HG02840 (cell line): ENCODE data around the gene TMEM116.
"Not testable (repeated sequence)": the region's sequence is repeated elsewhere in the genome, so short reads cannot be mapped to it uniquely, and the experiment has no call there.

Experiments
- ATAC-seq: cut with Tn5 transposase; IDR thresholded peaks from one replicate; pipeline ENCODE4 v1.9.1; 2021; ENCODE audit warnings: mild to moderate bottlenecking, moderate library complexity, moderate number of reproducible peaks; ENCODE audit not compliant: unreplicated experiment, low FRiP score

The TMEM116 gene

DNA sequence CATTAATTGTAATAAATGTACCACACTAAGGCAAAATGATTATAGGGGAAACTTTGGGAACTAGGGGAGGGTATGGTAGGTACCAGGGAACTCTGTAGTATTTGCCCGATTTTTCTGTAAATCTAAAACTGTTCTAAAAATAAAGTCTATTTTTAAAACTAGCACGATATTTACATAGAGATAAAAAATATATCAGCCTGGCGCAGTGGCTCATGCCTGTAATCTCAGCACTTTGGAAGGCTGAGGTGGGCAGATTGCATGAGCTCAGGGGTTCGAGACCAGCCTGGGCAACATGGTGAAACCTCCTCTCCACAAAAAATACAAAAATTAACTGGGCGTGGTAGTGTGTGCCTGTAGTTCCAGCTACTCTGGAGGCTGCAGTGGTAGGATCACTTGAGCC, 32.4 kb downstream of the TMEM116 start:
- no peak for ATAC-seq

DNA sequence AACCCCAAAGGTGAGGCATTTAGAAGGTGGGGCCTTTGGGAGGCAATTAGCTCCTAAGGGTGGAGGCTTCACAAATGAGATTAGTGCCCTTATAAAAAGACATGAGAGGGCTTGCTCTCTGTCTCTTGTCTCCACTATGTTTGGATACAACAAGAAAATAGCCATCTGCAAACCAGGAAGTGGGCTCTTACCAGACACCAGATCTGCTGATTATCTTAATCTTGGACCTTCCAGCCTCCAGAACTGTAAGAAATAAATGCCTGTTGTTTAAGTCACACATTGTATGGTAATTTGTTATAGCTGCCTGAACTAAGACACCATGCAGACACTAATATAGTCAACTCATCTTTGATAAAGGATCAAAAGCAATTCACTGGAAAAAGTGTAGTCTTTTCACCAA, 34.4 kb downstream of the TMEM116 start:
- ATAC-seq: no peak

- no peak for ATAC-seq
These were observed 36.1 kb downstream of the TMEM116 start for GRCh38 chr12:111976860-111977259.

GRCh38 chr12:111976291-111976690, 36.7 kb downstream of the TMEM116 start:
- no peak for ATAC-seq

GRCh38 chr12:111975161-111975931, 37.6 kb downstream of the TMEM116 start:
- ATAC-seq: no peak

- ATAC-seq: no peak
These were observed 41.2 kb downstream of the TMEM116 start for GRCh38 chr12:111971800-111972199.

- no peak for ATAC-seq
These were observed 48.0 kb downstream of the TMEM116 start for GRCh38 chr12:111964935-111965334.

- not testable (repeated sequence) for ATAC-seq
These were observed 53.4 kb downstream of the TMEM116 start for GRCh38 chr12:111959518-111959917.

DNA sequence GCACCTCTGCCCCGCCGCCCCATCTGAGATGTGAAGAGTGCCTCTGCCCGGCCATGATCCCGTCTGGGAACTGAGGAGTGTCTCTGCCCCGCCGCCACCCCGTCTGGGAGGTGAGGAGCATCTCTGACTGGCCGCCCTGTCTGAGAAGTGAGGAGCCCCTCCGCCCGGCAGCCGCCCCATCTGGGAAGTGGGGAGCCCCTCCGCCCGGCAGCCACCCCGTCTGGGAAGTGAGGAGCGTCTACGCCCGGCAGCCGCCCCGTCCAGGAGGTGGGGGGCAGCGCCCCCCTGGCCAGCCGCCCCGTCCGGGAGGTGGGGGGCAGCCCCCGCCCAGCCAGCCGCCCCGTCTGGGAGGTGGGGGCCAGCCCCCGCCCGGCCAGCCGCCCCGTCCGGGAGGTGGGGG, 55.7 kb downstream of the TMEM116 start:
- ATAC-seq: not testable (repeated sequence)

GRCh38 chr12:111954969-111955368, 58.0 kb downstream of the TMEM116 start:
- ATAC-seq: no peak

DNA sequence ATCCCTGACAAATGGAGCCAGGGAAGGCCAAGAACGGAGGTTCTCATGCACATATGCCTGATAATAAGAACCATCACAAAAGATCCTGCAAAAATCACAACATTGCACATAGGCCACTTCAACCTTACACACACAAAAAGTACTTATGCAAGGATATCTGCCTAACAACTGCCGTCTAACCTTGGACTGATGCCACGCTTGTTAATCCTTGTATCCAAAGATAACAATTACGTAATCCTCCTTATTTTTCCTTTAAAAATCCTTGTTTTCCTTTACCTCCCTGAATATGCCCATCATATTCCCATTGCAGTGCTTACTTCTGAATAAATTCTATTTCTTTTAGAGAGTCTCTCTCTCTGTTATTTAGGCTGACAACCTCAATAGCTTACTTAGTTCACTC, 59.5 kb downstream of the TMEM116 start:
- no peak for ATAC-seq

- not testable (repeated sequence) for ATAC-seq
These were observed 60.7 kb downstream of the TMEM116 start for GRCh38 chr12:111952084-111952787.

- not testable (repeated sequence) for ATAC-seq
These were observed 61.8 kb downstream of the TMEM116 start for GRCh38 chr12:111950961-111951676.

GRCh38 chr12:111943929-111944328, 69.0 kb downstream of the TMEM116 start:
- ATAC-seq: no peak

DNA sequence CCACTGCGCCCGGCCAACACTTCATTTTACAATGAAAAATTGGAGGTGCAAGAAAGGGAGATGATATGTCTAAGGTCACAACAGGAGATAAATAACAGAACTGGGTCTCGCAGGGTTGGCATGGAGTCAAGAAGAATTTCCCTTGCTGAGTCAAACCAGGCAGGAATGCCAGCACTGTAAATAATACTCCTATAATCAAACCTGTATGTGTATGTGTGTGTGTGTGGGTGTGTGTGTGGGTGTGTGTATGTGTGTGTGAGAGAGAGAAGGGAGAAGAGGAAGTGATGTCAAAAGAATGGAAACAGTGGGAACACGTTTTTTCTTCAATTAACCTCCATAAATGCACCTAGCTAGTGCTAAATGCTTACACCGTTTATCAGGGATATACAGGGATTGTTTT, 70.4 kb downstream of the TMEM116 start:
- ATAC-seq: no peak

DNA sequence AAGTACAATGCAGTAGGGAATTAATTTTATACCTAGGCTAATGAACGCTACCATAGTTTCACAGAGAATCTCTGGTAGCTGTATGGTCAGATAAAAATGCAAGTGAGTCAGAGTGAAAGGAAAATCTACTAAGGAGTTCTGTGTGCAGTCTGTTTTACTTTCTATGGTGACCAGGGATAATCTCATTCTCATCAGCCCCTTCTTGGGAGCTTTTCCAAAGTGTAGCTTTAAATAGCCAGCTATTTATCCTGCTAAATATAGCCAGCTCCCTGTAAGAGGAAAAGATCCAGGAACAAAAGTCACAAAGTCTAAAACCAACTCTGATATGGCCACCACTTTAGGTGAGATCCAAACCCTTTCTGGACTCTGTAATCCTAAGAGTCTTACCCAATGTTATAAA, 75.5 kb downstream of the TMEM116 start:
- ATAC-seq: no peak

DNA sequence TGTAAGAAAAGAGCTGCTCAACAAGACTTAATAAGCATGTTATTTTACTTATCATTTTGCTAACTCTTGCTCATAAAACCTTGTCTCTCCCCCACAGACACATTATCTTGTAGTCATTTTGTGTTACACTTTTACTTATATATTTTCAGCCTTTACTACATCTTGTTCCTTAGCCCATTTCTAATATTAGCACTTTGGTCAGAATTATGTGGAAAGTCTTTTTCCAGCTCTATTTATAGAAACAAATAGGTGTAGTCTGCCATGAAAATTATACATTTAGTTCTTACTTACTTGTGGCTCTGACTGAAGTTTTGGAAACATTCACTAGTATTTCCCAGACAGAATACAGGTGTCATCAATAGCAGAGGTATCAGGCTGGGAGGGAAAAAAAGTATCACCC, 76.1 kb downstream of the TMEM116 start:
- ATAC-seq: no peak

DNA sequence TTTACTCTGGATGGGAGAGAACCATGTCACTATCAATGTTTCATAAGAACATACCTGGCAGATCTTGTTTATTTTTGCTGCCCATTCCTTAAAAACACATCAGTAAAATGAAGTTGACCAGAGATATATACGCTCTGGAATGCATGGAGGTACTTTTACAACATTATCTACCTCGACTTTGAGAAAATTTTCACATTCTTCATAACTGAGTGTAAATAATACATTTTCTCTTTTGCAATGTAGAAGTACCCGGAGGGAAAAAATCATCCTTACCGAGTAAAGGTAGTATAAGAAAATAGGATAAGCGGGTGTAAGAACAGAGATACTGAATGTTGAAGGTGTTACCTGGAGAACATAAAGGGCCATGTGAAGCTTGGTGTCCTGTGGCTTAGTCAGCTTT, 80.7 kb downstream of the TMEM116 start:
- no peak for ATAC-seq

- ATAC-seq: no peak
These were observed 85.6 kb downstream of the TMEM116 start for GRCh38 chr12:111927346-111927745.

- ATAC-seq: no peak
These were observed 86.3 kb downstream of the TMEM116 start for GRCh38 chr12:111926631-111927030.

- no peak for ATAC-seq
These were observed 87.8 kb downstream of the TMEM116 start for GRCh38 chr12:111925171-111925570.
